ENCODE data around the gene CASD1. TPM values are rescaled to one million over a fixed set of nuclear protein-coding genes. Genes with fewer than 3 reads are reported as not detected.

CASD1 gene
- 79.7 TPM for total RNA-seq
- 16.1 TPM for polyA plus RNA-seq

GRCh38 chr7:94509264-94509886 lies at the start of gene CASD1:
CASD1 (plus strand) TSS chr7:94509809; CDS start chr7:94510085, 276 bp downstream.
- no peak for DNase-seq (ENCODE audit: extremely low spot score)
- Histone ChIP-seq H3K4me3 (ENCODE audit: low read depth, low read length) (peak within 1 kb of the TSS; percentile 88), H3K4me1 (ENCODE audit: insufficient read depth) (no peaks in the 10 kb centered on the region), H3K36me3 (ENCODE audit: insufficient read depth) (no peaks in the 10 kb centered on the region), H3K27ac (ENCODE audit: low read depth) (peak within 1 kb of the TSS; percentile 96)
- WGBS = 4% methylated on average over 40 of the region's 40 CpGs

GRCh38 chr7:94466516-94466915 lies 43.1 kb upstream of the CASD1 start:
- Histone ChIP-seq H3K36me3 (ENCODE audit: insufficient read depth) (no peaks in the 10 kb centered on the region), H3K4me3 (ENCODE audit: low read depth, low read length) (no peak overlapping the region), H3K4me1 (ENCODE audit: insufficient read depth) (no peaks in the 10 kb centered on the region), H3K27ac (ENCODE audit: low read depth) (no peak overlapping the region)
- 53% methylated on average over 1 of the region's 1 CpG for WGBS
- no peak for DNase-seq (ENCODE audit: extremely low spot score)

- no peak overlapping the region for H3K27ac ChIP-seq (ENCODE audit: low read depth)
- no peaks in the 10 kb centered on the region for H3K36me3 ChIP-seq (ENCODE audit: insufficient read depth)
- 89% methylated on average over 2 of the region's 2 CpGs for WGBS
- H3K4me1 ChIP-seq (ENCODE audit: insufficient read depth) = no peaks in the 10 kb centered on the region
- DNase-seq (ENCODE audit: extremely low spot score) = no peak
- H3K4me3 ChIP-seq (ENCODE audit: low read depth, low read length) = no peak overlapping the region
Measured at GRCh38 chr7:94471604-94472003, 38.0 kb upstream of the CASD1 start.

GRCh38 chr7:94472608-94473007 lies 37.0 kb upstream of the CASD1 start:
- no peak overlapping the region for H3K27ac ChIP-seq (ENCODE audit: low read depth)

GRCh38 chr7:94476251-94476840 lies 33.3 kb upstream of the CASD1 start:
- no peak overlapping the region for H3K27ac ChIP-seq (ENCODE audit: low read depth)
- no peak overlapping the region for H3K4me3 ChIP-seq (ENCODE audit: low read depth, low read length)
- DNase-seq (ENCODE audit: extremely low spot score) = no peak
- WGBS = 85% methylated on average over 5 of the region's 5 CpGs
- no peaks in the 10 kb centered on the region for H3K4me1 ChIP-seq (ENCODE audit: insufficient read depth)
- H3K36me3 ChIP-seq (ENCODE audit: insufficient read depth) = no peaks in the 10 kb centered on the region

More at GRCh38 chr7:94472608-94473007, 37.0 kb upstream of the CASD1 start:
- Histone ChIP-seq H3K4me1 (ENCODE audit: insufficient read depth) (no peaks in the 10 kb centered on the region), H3K36me3 (ENCODE audit: insufficient read depth) (no peaks in the 10 kb centered on the region), H3K4me3 (ENCODE audit: low read depth, low read length) (no peak overlapping the region)
- no peak for DNase-seq (ENCODE audit: extremely low spot score)
- 90% methylated on average over 1 of the region's 1 CpG for WGBS

GRCh38 chr7:94477878-94478277 lies 31.7 kb upstream of the CASD1 start:
- H3K27ac ChIP-seq (ENCODE audit: low read depth) = no peak overlapping the region
- no peak overlapping the region for H3K4me3 ChIP-seq (ENCODE audit: low read depth, low read length)
- no peak for DNase-seq (ENCODE audit: extremely low spot score)
- 49% methylated on average over 1 of the region's 1 CpG for WGBS
- H3K36me3 ChIP-seq (ENCODE audit: insufficient read depth) = no peaks in the 10 kb centered on the region
- no peaks in the 10 kb centered on the region for H3K4me1 ChIP-seq (ENCODE audit: insufficient read depth)

GRCh38 chr7:94478648-94479214 lies 30.9 kb upstream of the CASD1 start:
- no peaks in the 10 kb centered on the region for H3K4me1 ChIP-seq (ENCODE audit: insufficient read depth)
- 84% methylated on average over 3 of the region's 3 CpGs for WGBS
- H3K36me3 ChIP-seq (ENCODE audit: insufficient read depth) = no peaks in the 10 kb centered on the region
- H3K27ac ChIP-seq (ENCODE audit: low read depth) = no peak overlapping the region
- no peak for DNase-seq (ENCODE audit: extremely low spot score)
- no peak overlapping the region for H3K4me3 ChIP-seq (ENCODE audit: low read depth, low read length)

GRCh38 chr7:94481279-94481678 lies 28.3 kb upstream of the CASD1 start:
- DNase-seq (ENCODE audit: extremely low spot score) = no peak
- H3K36me3 ChIP-seq (ENCODE audit: insufficient read depth) = no peaks in the 10 kb centered on the region
- H3K27ac ChIP-seq (ENCODE audit: low read depth) = no peak overlapping the region
- WGBS = 86% methylated on average over 3 of the region's 3 CpGs
- H3K4me1 ChIP-seq (ENCODE audit: insufficient read depth) = no peaks in the 10 kb centered on the region
- no peak overlapping the region for H3K4me3 ChIP-seq (ENCODE audit: low read depth, low read length)

GRCh38 chr7:94482796-94483195 lies 26.8 kb upstream of the CASD1 start:
- H3K36me3 ChIP-seq (ENCODE audit: insufficient read depth) = no peaks in the 10 kb centered on the region
- no peak overlapping the region for H3K4me3 ChIP-seq (ENCODE audit: low read depth, low read length)
- no peaks in the 10 kb centered on the region for H3K4me1 ChIP-seq (ENCODE audit: insufficient read depth)
- no peak overlapping the region for H3K27ac ChIP-seq (ENCODE audit: low read depth)
- DNase-seq (ENCODE audit: extremely low spot score) = no peak
- WGBS = 52% methylated on average over 9 of the region's 9 CpGs

GRCh38 chr7:94483843-94484242 lies 25.8 kb upstream of the CASD1 start:
- no peak overlapping the region for H3K4me3 ChIP-seq (ENCODE audit: low read depth, low read length)
- DNase-seq (ENCODE audit: extremely low spot score) = no peak
- 91% methylated on average over 2 of the region's 2 CpGs for WGBS
- no peaks in the 10 kb centered on the region for H3K4me1 ChIP-seq (ENCODE audit: insufficient read depth)
- H3K36me3 ChIP-seq (ENCODE audit: insufficient read depth) = no peaks in the 10 kb centered on the region
- H3K27ac ChIP-seq (ENCODE audit: low read depth) = no peak overlapping the region

- Histone ChIP-seq H3K4me1 (ENCODE audit: insufficient read depth) (no peaks in the 10 kb centered on the region), H3K27ac (ENCODE audit: low read depth) (no peak overlapping the region), H3K36me3 (ENCODE audit: insufficient read depth) (no peaks in the 10 kb centered on the region), H3K4me3 (ENCODE audit: low read depth, low read length) (no peak overlapping the region)
- 82% methylated on average over 3 of the region's 3 CpGs for WGBS
- no peak for DNase-seq (ENCODE audit: extremely low spot score)
Measured at GRCh38 chr7:94486216-94486615, 23.4 kb upstream of the CASD1 start.

- no peak overlapping the region for H3K4me3 ChIP-seq (ENCODE audit: low read depth, low read length)
- WGBS = 77% methylated on average over 3 of the region's 3 CpGs
- DNase-seq (ENCODE audit: extremely low spot score) = no peak
- H3K27ac ChIP-seq (ENCODE audit: low read depth) = no peak overlapping the region
- H3K4me1 ChIP-seq (ENCODE audit: insufficient read depth) = no peaks in the 10 kb centered on the region
- no peaks in the 10 kb centered on the region for H3K36me3 ChIP-seq (ENCODE audit: insufficient read depth)
Measured at GRCh38 chr7:94491410-94491809, 18.2 kb upstream of the CASD1 start.

- no peak for DNase-seq (ENCODE audit: extremely low spot score)
- WGBS = 78% methylated on average over 2 of the region's 2 CpGs
- H3K27ac ChIP-seq (ENCODE audit: low read depth) = no peak overlapping the region
- H3K4me1 ChIP-seq (ENCODE audit: insufficient read depth) = no peaks in the 10 kb centered on the region
- H3K36me3 ChIP-seq (ENCODE audit: insufficient read depth) = no peaks in the 10 kb centered on the region
- H3K4me3 ChIP-seq (ENCODE audit: low read depth, low read length) = no peak overlapping the region
Measured at GRCh38 chr7:94492601-94493000, 17.0 kb upstream of the CASD1 start.

- no peak for DNase-seq (ENCODE audit: extremely low spot score)
- Histone ChIP-seq H3K27ac (ENCODE audit: low read depth) (no peak overlapping the region), H3K4me3 (ENCODE audit: low read depth, low read length) (no peak overlapping the region), H3K36me3 (ENCODE audit: insufficient read depth) (no peaks in the 10 kb centered on the region), H3K4me1 (ENCODE audit: insufficient read depth) (no peaks in the 10 kb centered on the region)
- WGBS = 71% methylated on average over 2 of the region's 2 CpGs
Measured at GRCh38 chr7:94497874-94498670, 11.5 kb upstream of the CASD1 start.

All from urinary bladder (tissue), 4 donors.